GM19397 (cell line): ENCODE results near the gene FXYD3.

Experiments
- ATAC-seq: cut with Tn5 transposase; IDR thresholded peaks from one replicate; pipeline ENCODE4 v1.9.1; 2021; ENCODE audit warnings: mild to moderate bottlenecking, moderate library complexity; ENCODE audit not compliant: unreplicated experiment

FXYD3 gene

DNA sequence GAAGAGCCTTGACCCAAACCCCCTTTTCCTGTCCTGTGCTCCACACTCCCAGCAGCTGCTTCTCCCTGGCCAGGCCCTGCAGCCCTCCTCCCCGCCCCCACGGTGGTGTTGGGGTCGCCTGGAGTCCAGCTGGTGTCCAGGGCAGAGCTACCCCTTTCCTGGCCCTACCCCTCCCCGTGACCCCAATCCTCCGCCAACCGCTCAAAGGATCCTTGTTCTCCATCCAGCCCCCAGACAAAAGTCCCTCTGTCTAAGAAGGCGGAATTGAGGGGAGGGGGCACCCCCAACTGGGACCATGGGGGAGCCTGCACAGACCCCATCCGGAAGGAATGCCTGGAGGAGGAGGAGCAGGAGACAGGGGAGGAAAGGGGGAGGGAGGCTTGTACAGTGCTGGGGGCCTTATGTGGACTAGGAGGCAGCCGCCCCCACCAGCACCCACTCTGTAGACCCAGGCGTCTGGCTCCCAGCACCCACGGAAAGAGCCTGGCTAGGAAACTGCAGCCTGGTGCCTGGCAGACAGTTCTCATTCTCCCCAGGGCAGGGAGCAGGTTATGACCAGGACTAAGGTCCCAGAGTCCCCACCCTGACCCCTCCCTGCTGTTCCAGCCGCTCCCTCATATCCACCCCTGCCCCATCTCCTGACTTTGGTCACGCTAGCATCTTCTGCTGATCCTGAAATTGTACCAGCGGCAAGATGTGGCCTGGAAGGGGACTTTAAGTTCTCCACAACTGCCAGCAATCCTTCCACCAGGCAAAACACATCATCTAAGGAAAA lies at the start of gene FXYD3:
Gene FXYD3, plus strand, starts transcription at position 647 of the 775 bp plus-strand sequence. CDS start 3,554 bp downstream, outside the sequence.
- ATAC-seq, result no peak

DNA sequence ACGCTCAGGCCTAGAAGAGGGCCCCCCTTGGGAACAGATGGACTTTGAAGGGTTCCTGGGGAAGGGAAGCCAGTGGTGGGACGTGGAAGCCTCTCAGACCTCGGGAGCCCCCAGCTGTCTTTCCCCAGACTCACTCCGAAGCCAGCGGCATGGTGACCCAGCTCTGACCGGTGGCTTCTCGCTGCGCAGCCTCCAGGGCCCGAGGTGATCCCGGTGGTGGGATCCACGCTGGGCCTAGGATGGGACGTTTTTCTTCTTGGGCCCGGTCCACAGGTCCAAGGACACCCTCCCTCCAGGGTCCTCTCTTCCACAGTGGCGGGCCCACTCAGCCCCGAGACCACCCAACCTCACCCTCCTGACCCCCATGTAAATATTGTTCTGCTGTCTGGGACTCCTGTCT lies 49.5 kb upstream of the FXYD3 start:
- ATAC-seq, result no peak

DNA sequence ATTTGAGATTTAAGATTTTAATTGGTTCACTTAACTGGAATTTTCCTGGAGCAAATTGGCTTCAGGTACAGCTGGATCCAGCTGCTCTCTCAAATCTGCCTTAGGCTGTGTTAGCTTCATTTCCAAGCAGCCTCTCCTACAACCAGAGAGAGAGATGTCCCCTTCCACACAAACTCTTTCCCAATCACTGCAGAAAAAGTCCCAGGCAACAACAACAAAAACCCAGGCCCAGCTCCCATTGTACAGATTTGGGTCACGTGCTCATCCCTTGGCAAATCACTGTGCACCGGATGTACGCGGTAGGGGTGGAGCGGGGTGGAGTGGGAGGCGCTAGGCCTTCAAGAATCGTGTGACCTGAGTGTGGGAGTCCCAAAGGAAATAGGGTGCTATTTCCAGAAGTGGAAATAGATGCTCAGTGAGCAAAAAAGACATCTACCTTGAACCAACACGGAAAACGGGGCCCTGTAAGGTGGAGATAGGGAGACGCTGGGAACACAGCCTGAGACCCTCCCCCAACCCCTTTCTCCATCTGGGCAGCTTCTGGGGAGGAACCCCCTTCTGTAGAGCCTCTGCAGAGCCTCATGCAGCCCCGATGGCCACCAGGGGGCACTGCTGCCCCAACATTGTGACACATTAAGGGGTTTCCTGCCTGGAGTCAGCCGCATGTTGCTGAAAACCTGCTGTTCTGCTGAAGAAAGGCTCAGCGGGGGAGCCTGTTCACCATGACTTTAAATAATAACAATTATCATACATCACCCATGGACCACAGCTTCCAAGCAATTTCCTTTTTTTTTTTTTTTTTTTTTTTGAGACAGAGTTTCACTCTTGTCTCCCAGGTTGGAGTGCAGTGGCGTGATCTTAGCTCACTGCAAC lies 48.7 kb upstream of the FXYD3 start:
- peak; percentile 68 for ATAC-seq

- no peak for ATAC-seq
These were observed 46.5 kb upstream of the FXYD3 start for GRCh38 chr19:35068941-35069634.

DNA sequence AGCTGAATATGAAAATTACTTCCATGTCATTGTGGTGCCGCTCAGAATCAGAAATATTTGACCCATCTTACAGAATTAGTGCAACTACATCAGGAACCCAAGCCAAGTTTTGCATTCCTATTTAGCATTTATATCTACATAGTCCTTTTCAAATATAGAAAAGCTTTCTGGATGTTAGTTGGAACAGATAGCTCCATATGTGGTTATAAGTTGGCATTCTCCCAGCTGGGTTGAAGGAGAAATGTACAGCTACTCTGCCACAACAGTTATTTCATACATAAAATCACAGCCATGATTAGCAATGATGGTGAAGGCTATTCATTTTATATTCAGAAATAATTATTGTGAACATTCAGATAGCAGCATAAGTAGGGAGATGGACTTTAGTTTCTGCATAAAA lies 45.9 kb upstream of the FXYD3 start:
- ATAC-seq, result no peak

GRCh38 chr19:35070471-35070870 lies 45.2 kb upstream of the FXYD3 start:
- no peak for ATAC-seq

GRCh38 chr19:35073516-35073915 lies 42.1 kb upstream of the FXYD3 start:
- no peak for ATAC-seq

DNA sequence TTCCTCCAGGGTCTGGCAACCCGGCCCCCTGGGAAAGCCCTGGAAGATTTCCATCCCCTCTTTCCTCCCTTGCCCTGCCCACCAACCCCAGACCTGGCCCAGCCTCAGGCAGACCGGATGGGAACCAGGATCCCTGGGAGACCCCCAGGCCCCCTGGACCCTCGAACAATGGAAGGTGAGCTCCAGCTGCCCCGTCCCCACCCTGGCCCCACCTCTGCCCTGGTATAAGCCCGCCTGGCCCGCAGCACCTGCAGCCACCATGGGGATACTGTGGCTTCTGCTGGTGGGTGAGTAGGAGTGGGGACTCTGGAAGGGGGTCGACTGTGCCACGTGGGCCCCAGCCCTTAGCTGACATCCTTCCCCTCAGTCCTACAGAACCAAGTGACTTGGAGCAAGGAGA lies 41.7 kb upstream of the FXYD3 start:
- no peak for ATAC-seq

- no peak for ATAC-seq
These were observed 41.0 kb upstream of the FXYD3 start for GRCh38 chr19:35074426-35075201.

DNA sequence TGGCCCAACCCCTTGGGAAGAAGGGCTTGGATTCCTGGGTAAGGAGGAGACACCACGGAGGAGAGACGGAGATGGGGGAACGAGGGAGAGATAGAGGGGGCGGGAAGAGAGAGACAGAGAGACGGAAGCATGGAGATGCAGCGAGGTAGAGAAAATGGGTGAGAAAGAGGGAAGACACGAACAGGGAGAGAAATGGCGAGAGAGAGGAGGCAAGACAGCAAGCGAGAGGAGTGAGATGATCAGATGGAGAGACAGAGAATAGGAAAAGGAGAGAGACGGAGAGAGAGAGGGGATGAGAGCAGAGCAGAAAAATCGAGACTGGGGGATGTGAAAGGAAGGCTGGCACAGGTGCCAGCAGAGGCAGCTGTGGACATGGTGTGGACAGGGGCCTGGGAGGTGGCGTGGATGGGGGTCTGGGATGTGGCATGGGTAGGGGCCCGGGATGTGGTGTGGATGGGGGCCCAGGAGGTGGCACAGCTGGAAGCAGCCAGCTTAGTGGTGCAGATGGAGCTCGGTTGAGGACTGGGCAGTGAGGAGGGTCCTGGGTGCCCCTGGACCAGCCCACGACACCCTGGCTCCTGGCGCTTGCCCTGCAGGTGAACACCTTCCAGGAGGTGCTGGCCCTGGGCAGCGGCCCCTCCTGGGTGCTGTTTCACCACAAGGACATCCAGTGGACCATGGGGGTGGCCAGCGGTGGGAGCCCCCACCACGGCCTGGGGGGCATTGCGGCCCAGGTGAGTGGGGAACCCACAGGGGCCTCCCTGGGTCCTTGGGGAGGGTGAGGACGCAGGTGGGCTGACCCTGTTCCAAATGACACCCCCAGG lies 40.2 kb upstream of the FXYD3 start:
- ATAC-seq, result no peak

- no peak for ATAC-seq
These were observed 39.6 kb upstream of the FXYD3 start for GRCh38 chr19:35076026-35076370.

DNA sequence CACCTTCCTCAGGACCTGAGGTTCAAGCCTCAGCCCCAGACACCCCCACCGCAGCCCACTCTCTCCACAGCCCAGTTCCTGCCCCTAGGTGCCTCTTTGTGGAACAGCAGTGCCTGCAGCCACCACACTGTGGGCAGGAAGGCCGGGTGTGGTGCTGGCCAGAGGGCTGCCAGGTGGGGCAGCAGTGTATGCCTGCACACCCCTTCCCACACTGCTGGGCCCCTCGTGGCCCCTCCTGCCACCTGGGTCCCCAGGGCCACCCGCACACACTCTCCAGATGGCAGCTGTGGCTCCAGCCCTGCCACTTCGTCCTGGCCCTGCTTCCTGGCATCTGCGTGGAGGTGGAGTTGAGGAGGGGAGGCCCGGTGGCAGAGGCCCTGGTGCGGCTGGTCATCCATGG lies 39.0 kb upstream of the FXYD3 start:
- no peak for ATAC-seq

DNA sequence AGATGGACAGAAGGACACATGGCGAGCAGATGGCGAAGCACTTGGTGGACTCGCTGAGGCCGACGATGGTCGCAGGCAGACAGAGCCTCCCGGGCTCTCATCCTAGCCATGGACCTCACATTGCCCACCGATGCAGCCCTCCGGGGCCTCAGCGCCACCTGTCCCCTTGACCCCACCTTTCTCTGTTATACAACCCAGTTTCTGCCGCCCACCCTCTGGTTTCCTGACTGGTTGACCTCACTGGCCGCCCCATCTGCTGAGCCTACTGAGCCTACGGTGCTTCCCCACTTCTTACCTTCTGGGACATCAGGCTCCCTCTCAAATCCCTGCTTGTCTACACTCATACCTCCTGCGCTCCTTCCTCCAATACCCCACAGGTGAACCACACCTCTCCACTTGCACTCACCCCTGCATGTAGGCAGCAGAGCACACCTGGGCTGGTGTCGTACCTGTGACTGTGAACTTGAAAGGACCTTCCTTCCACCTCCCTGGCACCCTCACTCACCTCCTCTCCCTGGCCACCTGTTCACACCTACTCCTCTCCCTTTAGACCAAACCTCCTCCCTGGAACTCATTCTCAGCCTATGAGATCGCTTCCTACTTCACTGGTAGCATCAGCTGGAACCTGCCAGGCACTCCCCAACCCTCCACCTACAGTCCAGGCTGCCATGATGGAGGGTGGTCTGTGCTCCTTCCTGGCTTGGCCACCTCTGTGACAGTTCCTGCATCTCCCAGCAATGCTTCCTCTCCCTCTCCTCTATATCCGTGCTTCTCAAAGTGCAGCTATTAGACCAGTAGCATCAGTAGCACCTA lies 38.0 kb upstream of the FXYD3 start:
- no peak for ATAC-seq

GRCh38 chr19:35079826-35080225 lies 35.8 kb upstream of the FXYD3 start:
- ATAC-seq, result no peak

GRCh38 chr19:35080613-35081170 lies 34.9 kb upstream of the FXYD3 start:
- ATAC-seq, result no peak

- no peak for ATAC-seq
These were observed 34.4 kb upstream of the FXYD3 start for GRCh38 chr19:35081201-35081600.

DNA sequence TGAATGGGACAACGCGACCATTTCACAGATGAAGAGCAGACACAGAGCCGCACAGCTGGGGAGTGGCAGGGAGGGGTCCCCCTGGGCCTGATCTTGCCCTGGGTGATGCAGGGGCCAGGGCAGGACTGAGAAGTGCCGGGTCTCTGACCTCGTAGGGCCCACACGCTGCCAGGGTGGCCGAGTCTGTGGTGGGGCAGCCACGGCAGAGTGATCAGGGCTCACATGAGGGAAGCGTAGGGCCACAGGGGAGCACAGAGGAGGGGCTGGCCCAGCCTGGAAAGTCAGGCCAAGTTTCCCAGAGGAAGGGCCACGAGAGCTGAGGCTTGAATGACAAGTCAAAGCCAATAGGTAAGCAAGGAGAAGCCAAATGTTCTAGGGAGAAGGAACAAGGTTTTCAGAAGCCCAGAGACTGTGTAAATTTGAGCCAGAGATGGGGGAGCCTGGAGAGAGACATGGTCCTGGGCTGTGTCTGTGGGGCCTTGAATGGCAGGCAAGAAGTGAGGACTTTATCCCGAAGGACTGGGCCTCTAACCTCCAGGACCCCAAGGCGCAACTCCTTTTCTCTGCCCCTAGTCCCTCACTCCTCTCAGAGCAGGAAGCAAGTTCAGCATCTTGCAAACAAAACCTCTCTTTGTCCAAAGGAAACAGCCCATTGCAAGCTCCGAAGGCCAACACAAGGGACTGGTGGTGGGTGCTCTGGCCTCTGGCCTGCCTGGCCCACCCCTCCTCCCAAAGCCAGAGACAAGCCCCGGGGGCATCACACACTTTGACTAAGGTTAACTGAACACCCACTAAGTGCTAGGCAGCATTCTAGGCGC lies 31.7 kb upstream of the FXYD3 start:
- ATAC-seq, result no peak

DNA sequence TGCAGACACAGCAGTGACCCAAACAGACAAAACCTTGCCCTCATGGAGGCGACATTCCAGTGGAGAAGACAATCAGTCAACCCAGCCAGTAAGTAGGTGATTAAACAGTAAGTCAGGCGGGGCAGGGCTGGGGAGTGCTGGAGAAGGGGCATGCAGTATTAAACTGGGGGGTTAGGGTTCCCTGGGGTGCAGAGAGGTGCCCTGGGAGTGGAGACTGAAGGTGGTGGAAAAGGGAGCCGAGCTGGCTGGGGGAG lies 31.2 kb upstream of the FXYD3 start:
- ATAC-seq, result no peak
